Lower lobe of right lung (tissue), 2 donors: ENCODE results near the gene MANBA. TPM values are rescaled to one million over a fixed set of nuclear protein-coding genes. Genes with fewer than 3 reads are reported as not detected.
"Not testable (repeated sequence)": the region's sequence is repeated elsewhere in the genome, so short reads cannot be mapped to it uniquely, and the experiment has no call there.

Source experiments
- ATAC-seq, 2 donors: fragments of 200-7000 bp; cut with Tn5 transposase; one replicate each; pipeline ENCODE4 v1.9.1; 2020 to 2022; ENCODE audit warnings: mild to moderate bottlenecking in 2 of 2, moderate library complexity in 2 of 2
- DNase-seq: peaks from one replicate; pipeline ENCODE4 v3.0.0-alpha.2; 2020
- H3K27ac ChIP-seq: fragments of 200-600 bp; one replicate; pipeline ENCODE4 v1.8.0; 2022
- H3K27me3 ChIP-seq: fragments of 200-600 bp; one replicate; pipeline ENCODE4 v1.8.0; 2022; ENCODE audit warnings: low read depth
- H3K36me3 ChIP-seq: fragments of 200-600 bp; one replicate; pipeline ENCODE4 v1.8.0; 2022; ENCODE audit warnings: mild to moderate bottlenecking
- H3K4me1 ChIP-seq: fragments of 200-600 bp; one replicate; pipeline ENCODE4 v1.8.0; 2022
- H3K4me3 ChIP-seq: fragments of 200-600 bp; one replicate; pipeline ENCODE4 v1.8.0; 2022; ENCODE audit warnings: mild to moderate bottlenecking
- H3K9me3 ChIP-seq: fragments of 200-600 bp; one replicate; pipeline ENCODE4 v1.8.0; 2022
- CTCF ChIP-seq: fragments of 200-600 bp; IDR thresholded peaks from one replicate; pipeline ENCODE4 v1.8.0; 2022; ENCODE audit warnings: antibody characterized with exemption, mild to moderate bottlenecking
- intact Hi-C: fragments of 100-400 bp; cut with DNase I; formaldehyde crosslinking; loops from one replicate; pipeline ENCODE4 v1.11.0; 2022
- total RNA-seq: library from RNA; stranded (reverse); fragmentation: NEBNext Ultra II Directional; extraction: Animal tissue kit (Norgen Biotek cat#: 25700); gene quantifications from one replicate; pipeline ENCODE4 v1.2.1, GENCODE V29; 2021
- donor health status: DM: no; HTN: yes; CAD: no; lungs with severe emphysema.

The MANBA gene
- total RNA-seq, 1 donor from 2014 or later = 68.2 TPM

GRCh38 chr4:102732678-102733077 is 28.1 kb downstream of the MANBA start:
- TF ChIP-seq CTCF = no peak
- Histone ChIP-seq H3K36me3 (peaks cover 5% of the 10 kb centered on the region), H3K4me1 (peaks cover 27% of the 10 kb centered on the region), H3K9me3 (no peaks in the 10 kb centered on the region), H3K27me3 (no peaks in the 10 kb centered on the region), H3K4me3 (no peak overlapping the region), H3K27ac (no peak overlapping the region)
- ATAC-seq (peak in 1 of 2 donors; percentile 48), DNase-seq (no peak)
- intact Hi-C loops = no loop called here

GRCh38 chr4:102730968-102731533 is 29.7 kb downstream of the MANBA start:
- no peak overlapping the region for H3K27ac ChIP-seq
- peaks cover 5% of the 10 kb centered on the region for H3K36me3 ChIP-seq
- intact Hi-C loops = no loop called here
- H3K9me3 ChIP-seq = no peaks in the 10 kb centered on the region
- no peak for TF ChIP-seq CTCF
- DNase-seq = no peak
- no peak overlapping the region for H3K4me3 ChIP-seq
- H3K27me3 ChIP-seq = no peaks in the 10 kb centered on the region
- H3K4me1 ChIP-seq = peaks cover 22% of the 10 kb centered on the region
- no peak for ATAC-seq

- ATAC-seq, H3K4me1 ChIP-seq, H3K27ac ChIP-seq, H3K36me3 ChIP-seq, DNase-seq, H3K9me3 ChIP-seq, H3K4me3 ChIP-seq, H3K27me3 ChIP-seq, intact Hi-C loops: not testable (repeated sequence)
Observed at GRCh38 chr4:102729486-102729885, 31.3 kb downstream of the MANBA start.

GRCh38 chr4:102726919-102727318 is 33.8 kb downstream of the MANBA start:
- H3K27ac ChIP-seq, DNase-seq, H3K4me3 ChIP-seq, H3K9me3 ChIP-seq, H3K4me1 ChIP-seq, intact Hi-C loops, ATAC-seq, H3K27me3 ChIP-seq: not testable (repeated sequence)
- H3K36me3 ChIP-seq = peaks cover 24% of the 10 kb centered on the region

- ATAC-seq (no peak), DNase-seq (no peak)
- H3K27me3 ChIP-seq = no peaks in the 10 kb centered on the region
- H3K9me3 ChIP-seq = no peaks in the 10 kb centered on the region
- no peak overlapping the region for H3K4me3 ChIP-seq
- peaks cover 32% of the 10 kb centered on the region for H3K36me3 ChIP-seq
- TF ChIP-seq CTCF = no peak
- no peaks in the 10 kb centered on the region for H3K4me1 ChIP-seq
- intact Hi-C loops = no loop called here
- H3K27ac ChIP-seq = no peak overlapping the region
Observed at GRCh38 chr4:102726068-102726467, 34.7 kb downstream of the MANBA start.

GRCh38 chr4:102725229-102725628 is 35.5 kb downstream of the MANBA start:
- Histone ChIP-seq H3K4me1 (no peaks in the 10 kb centered on the region), H3K9me3 (no peaks in the 10 kb centered on the region)

More at GRCh38 chr4:102725229-102725628, 35.5 kb downstream of the MANBA start:
- H3K4me3 ChIP-seq = no peak overlapping the region
- peaks cover 36% of the 10 kb centered on the region for H3K36me3 ChIP-seq
- ATAC-seq (no peak), DNase-seq (no peak)
- H3K27ac ChIP-seq = no peak overlapping the region
- H3K27me3 ChIP-seq = no peaks in the 10 kb centered on the region
- no peak for TF ChIP-seq CTCF
- intact Hi-C loops = no loop called here
